ENCODE data around the gene DCLK1. TPM values are rescaled to one million over a fixed set of nuclear protein-coding genes. Genes with fewer than 3 reads are reported as not detected.

DCLK1 gene
- total RNA-seq, 2 donors from 2014 or later, result 4.7 to 10.1 TPM

DNA sequence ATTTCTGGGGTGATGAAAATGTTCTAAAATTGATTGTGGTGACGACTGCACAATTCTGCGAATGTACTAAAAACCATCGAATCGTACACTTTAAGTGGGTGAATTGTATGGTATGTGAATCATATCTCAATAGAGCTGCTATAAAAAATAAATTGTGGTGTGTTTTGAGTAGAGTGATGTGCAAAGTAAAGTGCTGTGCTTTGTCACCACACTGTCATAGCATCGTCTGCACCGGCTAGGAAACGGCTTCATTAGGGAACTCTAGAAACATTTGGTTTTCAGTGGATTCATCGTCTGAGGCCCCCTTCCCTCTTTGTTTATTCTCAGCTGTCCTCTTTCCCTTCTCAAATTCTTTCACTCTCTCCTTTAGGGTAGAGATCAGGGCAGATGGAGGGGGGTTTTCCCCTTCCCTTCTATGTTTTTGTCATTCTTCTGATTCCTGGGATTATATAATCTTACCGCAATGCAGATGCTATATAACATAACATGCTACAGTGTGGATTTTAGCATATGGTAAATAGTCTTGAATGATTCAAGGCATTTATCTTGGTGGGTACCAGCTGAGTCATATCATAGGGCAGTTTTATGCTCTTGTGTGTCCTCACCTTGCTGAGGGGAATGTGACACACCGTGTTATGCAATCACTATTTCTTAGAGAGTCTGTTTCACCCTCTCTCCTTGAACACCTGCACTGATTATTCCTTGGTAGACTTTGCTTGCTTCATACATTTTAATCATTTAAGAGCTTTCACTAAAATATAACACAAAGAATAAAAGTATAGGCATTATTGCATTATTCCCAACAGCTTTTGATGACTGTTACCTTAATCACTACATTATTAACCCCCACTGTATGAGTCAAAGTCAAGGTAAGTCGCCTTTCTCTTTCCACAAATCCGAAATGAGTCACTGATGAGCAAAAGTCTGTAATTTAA lies 239.4 kb downstream of the DCLK1 start:
- peaks cover 0 to 6% of the 10 kb centered on the region in 2 donors for H3K4me1 ChIP-seq
- no peak for TF ChIP-seq CTCF (IDR thresholded peaks at IDR 0.05)
- H3K9me3 ChIP-seq, result no peaks in the 10 kb centered on the region
- H3K27me3 ChIP-seq, result no peaks in the 10 kb centered on the region
- no peak for DNase-seq (ENCODE audit: low spot score)
- no peak overlapping the region for H3K27ac ChIP-seq
- H3K4me3 ChIP-seq, result no peak overlapping the region
- no peaks in the 10 kb centered on the region for H3K36me3 ChIP-seq

GRCh38 chr13:35889560-35889959 lies 241.6 kb downstream of the DCLK1 start:
- Histone ChIP-seq H3K9me3 (no peaks in the 10 kb centered on the region), H3K27ac (no peak overlapping the region), H3K36me3 (no peaks in the 10 kb centered on the region), H3K4me3 (no peak overlapping the region), H3K27me3 (no peaks in the 10 kb centered on the region), H3K4me1 (peaks cover 0 to 7% of the 10 kb centered on the region in 2 donors)
- TF ChIP-seq CTCF (IDR thresholded peaks at IDR 0.05), result no peak
- DNase-seq (ENCODE audit: low spot score), result no peak

DNA sequence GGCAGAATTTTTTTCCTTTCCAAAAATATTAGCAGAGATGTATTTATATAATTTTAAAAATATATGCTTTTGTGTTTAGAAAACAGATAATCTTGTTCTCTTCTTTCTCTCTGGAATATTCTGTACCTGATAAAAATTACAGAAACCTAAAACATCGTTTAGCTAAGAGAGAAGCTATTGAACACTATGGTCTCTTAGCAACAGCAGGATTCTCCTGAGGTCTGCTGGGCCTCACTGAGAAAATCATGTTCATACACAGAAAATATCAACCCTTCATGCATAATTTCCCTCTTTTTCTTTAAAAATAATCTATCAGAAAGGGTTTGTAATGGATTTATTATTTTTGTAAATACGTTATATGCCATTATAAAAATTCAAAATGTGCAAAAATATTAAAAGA lies 242.2 kb downstream of the DCLK1 start:
- no peak for TF ChIP-seq CTCF (IDR thresholded peaks at IDR 0.05)
- Histone ChIP-seq H3K27ac (no peak overlapping the region), H3K9me3 (no peaks in the 10 kb centered on the region), H3K4me3 (no peak overlapping the region), H3K36me3 (no peaks in the 10 kb centered on the region), H3K4me1 (peaks cover 0 to 7% of the 10 kb centered on the region in 2 donors), H3K27me3 (no peaks in the 10 kb centered on the region)
- no peak for DNase-seq (ENCODE audit: low spot score)

DNA sequence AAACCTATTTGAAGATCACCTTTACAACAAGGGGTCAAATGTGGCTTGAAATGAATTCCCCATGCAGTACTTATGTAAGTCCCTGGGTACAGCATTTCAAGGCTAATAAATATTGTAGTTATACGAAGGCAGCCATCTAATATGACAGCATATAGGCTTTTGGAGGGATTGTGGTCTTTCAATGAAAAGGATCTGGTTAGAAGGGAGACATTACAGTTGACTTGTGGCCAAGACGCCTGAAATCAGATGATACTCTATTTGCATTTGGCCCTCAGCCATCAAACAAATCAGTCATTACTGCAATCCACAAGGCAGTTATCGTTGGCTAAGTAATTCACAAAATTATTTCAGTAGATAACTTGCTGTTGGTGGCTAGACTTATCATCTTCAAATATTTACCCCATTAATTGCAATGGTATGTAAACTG lies 242.7 kb downstream of the DCLK1 start:
- no peak for DNase-seq (ENCODE audit: low spot score)
- Histone ChIP-seq H3K27ac (no peak overlapping the region), H3K4me3 (no peak overlapping the region), H3K27me3 (no peaks in the 10 kb centered on the region), H3K36me3 (no peaks in the 10 kb centered on the region), H3K4me1 (peaks cover 0 to 7% of the 10 kb centered on the region in 2 donors), H3K9me3 (no peaks in the 10 kb centered on the region)
- TF ChIP-seq CTCF (IDR thresholded peaks at IDR 0.05), result no peak

DNA sequence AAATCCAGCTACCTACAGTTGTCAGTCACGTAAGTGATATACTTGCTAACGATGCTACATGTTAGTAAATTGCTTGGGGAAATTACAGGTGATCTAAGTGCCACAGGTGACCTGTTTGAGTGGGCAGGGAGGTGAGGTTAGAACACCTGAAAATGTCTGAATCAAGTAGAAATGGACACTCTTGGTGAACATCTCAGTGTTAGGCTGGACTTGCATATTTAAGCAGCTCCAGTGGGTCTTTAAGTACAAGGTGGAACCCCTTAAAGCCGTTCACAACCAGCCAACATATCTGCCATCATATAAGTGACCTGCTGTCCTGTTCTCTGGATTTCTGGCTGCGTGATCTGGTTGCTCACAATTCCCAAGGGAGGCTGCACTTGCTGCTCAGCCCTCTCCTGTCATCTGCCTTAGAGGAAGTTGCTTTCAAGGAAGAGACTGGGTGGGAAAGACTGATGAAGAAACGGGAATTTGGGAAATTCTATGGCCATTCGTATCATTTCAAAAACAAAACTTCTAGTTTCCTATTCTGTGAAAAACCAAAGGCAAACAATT lies 244.0 kb downstream of the DCLK1 start:
- Histone ChIP-seq H3K27ac (peak overlapping the region in 1 of 2 donors; percentile 19), H3K4me3 (no peak overlapping the region), H3K27me3 (no peaks in the 10 kb centered on the region), H3K36me3 (no peaks in the 10 kb centered on the region), H3K4me1 (peaks cover 0 to 7% of the 10 kb centered on the region in 2 donors), H3K9me3 (no peaks in the 10 kb centered on the region)
- no peak for DNase-seq (ENCODE audit: low spot score)
- TF ChIP-seq CTCF (IDR thresholded peaks at IDR 0.05), result no peak
